Type B pancreatic cell (in vitro differentiated cells): ENCODE measurements around the gene ATP13A1. TPM values are rescaled to one million over a fixed set of nuclear protein-coding genes. Genes with fewer than 3 reads are reported as not detected.

Experiments
- DNase-seq: peaks from one replicate; pipeline ENCODE4 v3.0.0; 2021; ENCODE audit warnings: mixed read lengths; ENCODE audit not compliant: unreplicated experiment; ENCODE audit errors: extremely low spot score
- H3K27ac Mint-ChIP-seq: 2 replicates; pipeline ENCODE4 v1.8.0; 2021; ENCODE audit warnings: mild to moderate bottlenecking, mixed read lengths
- H3K27me3 Mint-ChIP-seq: 2 replicates; pipeline ENCODE4 v1.8.0; 2021; ENCODE audit warnings: mixed read lengths
- H3K36me3 Mint-ChIP-seq: 2 replicates; pipeline ENCODE4 v1.8.0; 2021; ENCODE audit warnings: mixed read lengths
- H3K4me1 Mint-ChIP-seq: one replicate; pipeline ENCODE4 v1.8.0; 2021; ENCODE audit warnings: mixed read lengths; ENCODE audit not compliant: unreplicated experiment
- H3K4me3 Mint-ChIP-seq: 2 replicates; pipeline ENCODE4 v1.8.0; 2021; ENCODE audit warnings: mild to moderate bottlenecking, mixed read lengths
- H3K9me3 Mint-ChIP-seq: 2 replicates; pipeline ENCODE4 v1.8.0; 2021; ENCODE audit warnings: mixed read lengths
- total RNA-seq: library from RNA; stranded (reverse); gene quantifications from 2 replicates; pipeline ENCODE4 v1.2.1, GENCODE V29; 2021; ENCODE audit warnings: low replicate concordance
- TF ChIP-seq, protein P1 (sequence below): fragments of 200-600 bp; sonication (generic); conservative IDR thresholded peaks from 2 replicates; pipeline ENCODE4 v1.5.0; 2021; ENCODE audit warnings: antibody characterized with exemption, mild to moderate bottlenecking

The ATP13A1 gene
- total RNA-seq, 1 donor from 2014 or later, result 85.7 TPM

- no peaks in the 10 kb centered on the region for H3K9me3 Mint-ChIP-seq
- H3K27me3 Mint-ChIP-seq, result no peaks in the 10 kb centered on the region
- H3K4me1 Mint-ChIP-seq, result no peaks in the 10 kb centered on the region
- TF ChIP-seq, protein P1, sequence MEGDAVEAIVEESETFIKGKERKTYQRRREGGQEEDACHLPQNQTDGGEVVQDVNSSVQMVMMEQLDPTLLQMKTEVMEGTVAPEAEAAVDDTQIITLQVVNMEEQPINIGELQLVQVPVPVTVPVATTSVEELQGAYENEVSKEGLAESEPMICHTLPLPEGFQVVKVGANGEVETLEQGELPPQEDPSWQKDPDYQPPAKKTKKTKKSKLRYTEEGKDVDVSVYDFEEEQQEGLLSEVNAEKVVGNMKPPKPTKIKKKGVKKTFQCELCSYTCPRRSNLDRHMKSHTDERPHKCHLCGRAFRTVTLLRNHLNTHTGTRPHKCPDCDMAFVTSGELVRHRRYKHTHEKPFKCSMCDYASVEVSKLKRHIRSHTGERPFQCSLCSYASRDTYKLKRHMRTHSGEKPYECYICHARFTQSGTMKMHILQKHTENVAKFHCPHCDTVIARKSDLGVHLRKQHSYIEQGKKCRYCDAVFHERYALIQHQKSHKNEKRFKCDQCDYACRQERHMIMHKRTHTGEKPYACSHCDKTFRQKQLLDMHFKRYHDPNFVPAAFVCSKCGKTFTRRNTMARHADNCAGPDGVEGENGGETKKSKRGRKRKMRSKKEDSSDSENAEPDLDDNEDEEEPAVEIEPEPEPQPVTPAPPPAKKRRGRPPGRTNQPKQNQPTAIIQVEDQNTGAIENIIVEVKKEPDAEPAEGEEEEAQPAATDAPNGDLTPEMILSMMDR, result no peak
- H3K27ac Mint-ChIP-seq, result no peak overlapping the region
- DNase-seq, result no peak
- no peak overlapping the region for H3K4me3 Mint-ChIP-seq
- peaks cover 11% of the 10 kb centered on the region for H3K36me3 Mint-ChIP-seq
These were observed 8.4 kb downstream of the ATP13A1 start for GRCh38 chr19:19655051-19655594.

DNA sequence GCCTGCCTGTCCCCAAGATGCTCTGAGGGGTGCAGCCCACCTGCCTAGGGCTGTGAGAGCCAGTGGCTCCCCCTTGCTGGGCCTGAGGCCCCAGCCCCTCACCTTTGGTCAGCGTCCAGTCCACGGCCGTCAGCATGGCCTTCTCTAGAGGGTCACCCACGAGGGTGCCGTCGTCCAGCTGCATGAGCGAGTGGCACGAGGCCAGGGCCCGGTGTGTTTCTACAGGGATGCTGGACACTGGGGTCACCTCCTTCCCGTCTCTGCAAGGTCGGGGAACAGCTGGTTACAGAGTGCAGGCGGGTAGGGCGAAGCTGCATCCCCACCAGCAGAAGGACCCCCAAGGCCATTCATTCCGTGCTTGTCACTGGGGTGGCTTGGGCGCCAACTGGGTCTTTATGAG is 9.0 kb downstream of the ATP13A1 start:
- no peaks in the 10 kb centered on the region for H3K9me3 Mint-ChIP-seq
- H3K27ac Mint-ChIP-seq, result no peak overlapping the region
- no peak overlapping the region for H3K4me3 Mint-ChIP-seq
- H3K4me1 Mint-ChIP-seq, result no peaks in the 10 kb centered on the region
- TF ChIP-seq, protein P1, result no peak
- DNase-seq, result no peak
- H3K36me3 Mint-ChIP-seq, result peaks cover 11% of the 10 kb centered on the region
- H3K27me3 Mint-ChIP-seq, result no peaks in the 10 kb centered on the region

GRCh38 chr19:19653597-19654147 is 9.8 kb downstream of the ATP13A1 start:
- Mint-ChIP-seq H3K4me3 (no peak overlapping the region), H3K27ac (no peak overlapping the region), H3K9me3 (no peaks in the 10 kb centered on the region), H3K27me3 (no peaks in the 10 kb centered on the region), H3K36me3 (peaks cover 11% of the 10 kb centered on the region), H3K4me1 (no peaks in the 10 kb centered on the region)
- DNase-seq, result no peak
- TF ChIP-seq, protein P1, result no peak

GRCh38 chr19:19652482-19653295 is 10.8 kb downstream of the ATP13A1 start:
- H3K4me3 Mint-ChIP-seq, result no peak overlapping the region
- no peaks in the 10 kb centered on the region for H3K9me3 Mint-ChIP-seq
- peaks cover 8% of the 10 kb centered on the region for H3K36me3 Mint-ChIP-seq
- TF ChIP-seq, protein P1, result no peak
- no peak for DNase-seq
- no peak overlapping the region for H3K27ac Mint-ChIP-seq
- no peaks in the 10 kb centered on the region for H3K4me1 Mint-ChIP-seq
- H3K27me3 Mint-ChIP-seq, result no peaks in the 10 kb centered on the region

GRCh38 chr19:19651076-19651475 is 12.4 kb downstream of the ATP13A1 start:
- no peaks in the 10 kb centered on the region for H3K9me3 Mint-ChIP-seq
- no peaks in the 10 kb centered on the region for H3K4me1 Mint-ChIP-seq
- H3K36me3 Mint-ChIP-seq, result peaks cover 8% of the 10 kb centered on the region
- no peak for DNase-seq
- TF ChIP-seq, protein P1, result no peak
- H3K4me3 Mint-ChIP-seq, result no peak overlapping the region
- H3K27ac Mint-ChIP-seq, result no peak overlapping the region
- H3K27me3 Mint-ChIP-seq, result no peaks in the 10 kb centered on the region
